ENCODE results near the gene APBB1IP.

GRCh38 chr10:26503911-26504310, 65.8 kb downstream of the APBB1IP start:
- TF ChIP-seq ZNF274 (IDR thresholded peaks at IDR 0.05; ENCODE audit: low read depth, low read length) (no peak), YY1 (IDR thresholded peaks at IDR 0.05; ENCODE audit: insufficient read depth, insufficient read length) (no peak), SUZ12 (IDR thresholded peaks at IDR 0.05; ENCODE audit: extremely low read depth, insufficient read depth, insufficient read length) (no peak)
